Measurements from ENCODE around the gene BFAR. TPM values are rescaled to one million over a fixed set of nuclear protein-coding genes. Genes with fewer than 3 reads are reported as not detected.
"Not testable (repeated sequence)": the region's sequence is repeated elsewhere in the genome, so short reads cannot be mapped to it uniquely, and the experiment has no call there.

Gene BFAR
- polyA plus RNA-seq, 4 donors: 69.1 to 72.8 (median 72.3) TPM

GRCh38 chr16:14682121-14682520 is 49.4 kb downstream of the BFAR start:
- DNase-seq (ENCODE audit: low read depth in 4 of 4, low spot score in 3 of 4): no peak

DNA sequence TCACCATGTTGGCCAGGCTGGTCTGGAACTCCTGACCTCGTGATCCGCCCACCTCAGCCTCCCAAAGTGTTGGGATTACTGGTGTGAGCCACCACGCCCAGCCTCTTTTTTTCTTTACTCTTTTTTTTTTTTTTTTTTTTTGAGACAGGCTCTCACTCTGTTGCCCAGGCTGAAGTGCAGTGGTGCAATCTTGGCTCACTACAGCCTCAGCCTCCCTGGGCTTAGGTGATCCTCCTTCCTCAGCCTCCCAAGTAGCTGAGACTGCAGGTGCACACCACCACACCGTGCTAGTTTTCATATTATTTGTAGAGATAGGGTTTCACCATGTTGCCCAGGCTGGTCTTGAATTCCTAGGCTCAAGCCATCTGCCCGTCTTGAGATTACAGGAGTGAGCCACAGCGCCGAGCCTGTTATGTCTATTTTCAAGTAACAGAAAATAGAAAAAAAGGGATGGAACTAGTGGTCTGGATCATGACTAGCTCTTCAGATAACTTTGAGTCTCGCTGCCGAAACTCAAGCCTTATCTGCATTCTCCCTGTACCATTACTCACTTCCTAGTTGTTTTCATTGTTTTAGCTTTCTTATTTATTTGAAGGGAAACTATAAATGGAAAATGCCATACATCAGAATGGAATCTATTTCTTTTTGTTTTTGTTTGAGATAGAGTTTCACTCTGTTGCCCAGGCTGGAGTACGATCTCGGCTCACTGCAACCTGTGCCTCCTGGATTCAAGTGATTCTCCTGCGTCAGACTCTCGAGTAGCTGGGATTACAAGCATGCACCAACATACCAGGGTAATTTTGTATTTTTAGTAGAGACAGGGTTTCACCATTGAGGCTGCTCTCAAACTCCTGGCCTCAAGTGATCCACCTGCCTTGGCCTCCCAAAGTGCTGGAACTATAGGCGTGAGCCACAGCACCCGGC is 53.4 kb downstream of the BFAR start:
- not testable (repeated sequence) for DNase-seq (ENCODE audit: low read depth in 4 of 4, low spot score in 3 of 4)

DNA sequence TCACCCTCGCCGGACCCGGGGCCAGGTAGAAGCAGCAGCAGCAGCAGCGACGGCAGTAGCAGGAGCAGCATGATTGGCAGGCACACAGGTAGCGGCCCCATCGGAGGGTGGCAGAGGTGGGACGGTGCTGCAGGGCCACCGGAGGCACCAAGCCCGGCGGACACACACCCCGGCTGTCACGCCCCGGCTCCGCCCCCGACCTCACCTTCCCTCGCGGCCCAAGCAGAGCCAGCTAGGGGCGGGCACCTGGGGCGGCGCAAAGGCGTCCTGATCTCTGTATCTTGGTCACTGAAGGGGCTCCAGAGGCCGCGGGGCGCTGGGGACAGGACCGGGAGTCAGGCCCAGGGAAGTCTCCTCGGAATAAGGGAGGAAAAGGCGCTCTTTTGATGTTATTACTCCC is 61.4 kb downstream of the BFAR start, which contains the start of gene PLA2G10:
Gene PLA2G10, minus strand, starts transcription at position 180 of the 400 bp plus-strand sequence. Its CDS starts 79 bp downstream, at position 101.
- not testable (repeated sequence) for DNase-seq (ENCODE audit: low read depth in 4 of 4, low spot score in 3 of 4)

DNA sequence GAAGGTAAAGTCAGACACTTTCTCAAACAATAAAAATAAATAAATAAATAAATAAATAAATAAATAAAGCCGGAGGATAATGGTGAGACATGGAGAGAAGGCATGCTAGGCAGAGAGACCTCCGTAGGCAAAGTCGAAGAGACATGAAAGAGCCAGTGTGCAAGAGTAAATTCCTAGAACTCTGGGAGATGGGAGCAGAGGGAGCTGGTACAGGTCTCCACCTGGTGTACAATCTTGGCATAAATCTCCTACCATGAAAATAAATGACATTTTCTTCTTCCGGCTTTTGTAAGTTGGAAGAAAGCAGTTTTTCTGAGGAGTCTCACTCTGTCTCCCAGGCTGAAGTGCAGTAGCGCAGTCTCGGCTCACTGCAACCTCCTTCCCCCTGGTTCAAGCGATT is 69.1 kb downstream of the BFAR start:
- not testable (repeated sequence) for DNase-seq (ENCODE audit: low read depth in 4 of 4, low spot score in 3 of 4)

GRCh38 chr16:14702672-14703071 is 69.9 kb downstream of the BFAR start:
- not testable (repeated sequence) for DNase-seq (ENCODE audit: low read depth in 4 of 4, low spot score in 3 of 4)

DNA sequence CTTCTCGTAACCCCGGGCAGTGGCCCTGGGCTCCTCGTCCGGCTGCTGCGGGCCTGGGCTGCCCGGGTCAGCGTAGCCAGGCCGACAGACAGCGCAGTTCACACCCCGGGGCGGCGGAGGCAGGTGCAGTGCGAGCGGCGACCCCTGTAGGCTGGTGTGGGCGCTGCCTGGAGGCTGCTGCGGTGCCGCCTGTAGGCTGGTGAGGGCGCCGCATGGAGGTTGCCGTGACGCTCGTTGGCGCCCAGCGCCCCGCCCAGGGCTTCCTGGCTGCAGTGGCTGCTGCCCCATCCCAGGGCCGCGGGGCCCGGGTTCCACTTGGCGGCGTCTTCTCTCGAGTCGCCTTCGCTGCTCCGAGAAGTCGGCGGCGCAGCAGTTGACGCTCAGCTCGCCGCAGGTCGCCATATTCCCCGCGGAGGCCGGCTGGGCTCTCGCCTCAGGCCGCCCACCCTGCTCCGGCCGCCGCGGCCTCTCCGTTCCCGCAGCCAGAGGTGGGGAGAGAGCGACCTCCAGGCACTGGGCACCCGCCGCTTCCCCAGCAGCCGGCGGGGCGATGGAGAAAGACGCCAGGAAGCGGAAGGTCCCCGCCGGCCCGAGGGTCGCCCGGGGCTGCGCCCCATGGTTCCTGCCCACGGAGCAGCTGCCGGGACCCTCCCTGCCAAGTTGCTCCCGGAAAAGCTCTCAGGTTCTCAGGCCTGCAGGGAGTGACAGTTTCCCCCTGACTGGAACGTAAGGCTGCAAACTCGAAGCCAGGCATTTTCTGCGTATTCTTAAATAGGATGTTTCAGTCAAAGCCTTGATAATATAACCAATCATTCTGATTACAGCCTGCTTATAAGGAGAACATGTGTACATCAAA is 70.6 kb downstream of the BFAR start, which contains the start of gene NPIPA3:
Gene NPIPA3, plus strand, starts transcription at position 256 of the 856 bp plus-strand sequence. CDS start 5,533 bp downstream, outside the sequence.
- DNase-seq (ENCODE audit: low read depth in 4 of 4, low spot score in 3 of 4): not testable (repeated sequence)

Other genes with a start within 250 kb of the BFAR start
- gene PARN, start 2.7 kb upstream of the BFAR start, polyA plus RNA-seq (ENCODE audit: insufficient read length in 4 of 4): 10 to 100 TPM; 32.4 to 44.7 (median 40.1) TPM
- gene PLA2G10, start 61.4 kb downstream of the BFAR start, polyA plus RNA-seq (ENCODE audit: insufficient read length in 4 of 4): under 1 TPM; 0.20 to 0.34 (median 0.26) TPM
- gene NPIPA3, start 70.5 kb downstream of the BFAR start, polyA plus RNA-seq (ENCODE audit: insufficient read length in 4 of 4): 10 to 100 TPM in 3 of 4 donors, 1 to 10 TPM in 1; 6.9 to 13.4 (median 10.7) TPM
- 1 to 10 TPM in 1 of 4 donors, under 1 TPM in 1, not detected in 2; 0.97 to 4.8 TPM for gene NPIPA2, start 109.6 kb downstream of the BFAR start, polyA plus RNA-seq (ENCODE audit: insufficient read length in 4 of 4)
- gene NOMO1, start 200.8 kb downstream of the BFAR start, polyA plus RNA-seq (ENCODE audit: insufficient read length in 4 of 4): 10 to 100 TPM; 73.3 to 92.2 (median 84.3) TPM

All from right renal pelvis (tissue), 4 donors.